HG02970 (cell line): ENCODE results near the gene TMEM213.
"Not testable (repeated sequence)": the region's sequence is repeated elsewhere in the genome, so short reads cannot be mapped to it uniquely, and the experiment has no call there.

Source experiments
- ATAC-seq: cut with Tn5 transposase; IDR thresholded peaks from one replicate; pipeline ENCODE4 v1.9.1; 2021; ENCODE audit warnings: mild to moderate bottlenecking, moderate library complexity, moderate number of reproducible peaks; ENCODE audit not compliant: unreplicated experiment, low FRiP score

TMEM213 gene

DNA sequence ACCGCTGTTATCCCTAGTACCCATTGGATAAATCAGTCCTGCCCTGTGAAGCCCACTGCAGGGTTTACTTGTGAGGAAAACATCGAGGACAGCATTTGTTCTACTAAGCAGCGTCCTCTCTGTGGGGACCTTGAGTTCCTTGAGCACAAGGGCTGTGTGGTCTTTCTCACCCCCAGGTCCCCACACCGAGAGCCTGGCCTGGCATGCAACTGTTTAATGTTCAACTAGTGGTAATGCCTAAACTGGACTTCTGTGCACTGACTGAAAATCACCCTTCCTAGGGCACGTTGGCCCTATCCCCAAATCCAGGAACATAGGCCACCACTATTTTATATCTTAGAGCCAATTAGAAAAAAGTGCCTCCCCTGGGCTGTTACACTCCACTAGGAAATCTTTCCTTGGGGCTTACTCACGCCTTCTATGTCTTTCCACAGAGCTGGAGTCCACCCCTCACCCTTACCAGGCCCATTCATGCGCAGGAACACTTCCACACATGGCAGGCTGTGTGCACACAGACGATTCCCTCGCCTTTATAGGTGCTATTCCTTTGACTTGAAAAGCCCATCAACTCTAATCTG is 1.7 kb upstream of the TMEM213 start:
- no peak for ATAC-seq

DNA sequence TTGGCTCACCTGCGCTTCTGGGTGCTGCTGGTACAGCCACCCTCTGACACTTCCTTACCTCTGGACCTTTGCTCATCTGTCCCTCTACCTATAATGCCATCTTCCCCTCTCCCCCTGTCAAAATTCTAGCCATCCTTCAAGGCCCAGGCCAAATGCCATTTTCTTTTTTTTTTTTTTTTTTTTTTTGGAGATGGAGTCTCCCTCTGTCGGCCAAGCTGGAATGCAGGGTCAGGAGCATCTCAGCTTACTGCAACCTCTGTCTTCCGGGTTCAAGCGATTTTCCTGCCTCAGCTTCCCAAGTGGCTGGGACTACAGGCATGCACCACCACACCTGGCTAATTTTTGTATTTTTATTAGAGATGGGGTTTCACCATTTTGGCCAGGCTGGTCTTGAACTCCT is 748 bp upstream of the TMEM213 start:
- not testable (repeated sequence) for ATAC-seq

DNA sequence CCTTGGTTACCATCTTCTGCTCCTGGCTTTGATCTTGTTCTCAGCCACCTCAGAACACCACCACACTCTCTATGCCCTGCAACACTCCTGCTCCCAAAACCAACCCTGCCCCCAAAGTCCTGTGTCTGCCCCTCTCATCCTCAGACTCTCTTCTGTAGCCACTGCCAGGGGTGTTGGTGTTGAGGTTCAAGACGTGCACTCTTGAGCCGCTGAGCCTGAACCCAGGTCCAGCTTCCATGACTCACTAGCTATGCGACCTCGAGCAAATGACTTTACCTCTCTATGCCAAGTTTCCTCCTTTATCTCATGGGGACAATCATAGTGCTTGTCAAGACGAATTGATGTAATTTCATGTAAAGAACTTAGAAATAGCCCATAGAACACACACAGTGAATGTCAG is 1.0 kb downstream of the TMEM213 start:
- no peak for ATAC-seq

DNA sequence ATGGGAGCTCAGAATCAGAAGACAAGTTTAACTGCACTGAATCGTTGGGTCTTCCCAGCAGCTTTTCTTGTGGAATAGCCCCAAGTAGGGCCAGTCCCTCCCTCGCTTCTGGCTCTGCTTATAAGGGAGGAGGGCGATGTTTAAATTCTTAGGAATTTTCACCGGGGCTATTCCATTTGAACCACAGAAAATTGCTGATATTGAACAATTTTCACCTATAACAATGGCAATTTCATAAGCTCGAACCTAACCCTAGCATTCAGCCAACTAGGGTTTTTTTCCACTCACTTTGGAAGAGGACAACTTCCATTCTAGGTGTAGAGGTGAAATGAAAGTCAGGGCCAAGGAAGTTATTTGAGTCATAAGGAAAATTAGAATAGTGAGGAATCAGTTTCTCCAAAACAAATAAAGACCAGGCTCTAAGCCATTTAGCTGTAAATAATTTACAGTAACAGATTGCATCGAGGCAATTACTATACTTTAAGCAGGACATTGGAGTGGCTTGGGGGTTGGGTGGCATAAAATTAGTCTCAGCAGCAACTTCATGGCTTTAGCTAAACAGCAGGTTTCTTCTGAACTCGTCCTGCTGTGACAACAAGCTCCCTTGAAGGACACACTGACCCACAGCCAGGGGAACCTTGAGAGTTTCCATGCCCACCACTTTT is 1.7 kb downstream of the TMEM213 start:
- ATAC-seq = no peak

DNA sequence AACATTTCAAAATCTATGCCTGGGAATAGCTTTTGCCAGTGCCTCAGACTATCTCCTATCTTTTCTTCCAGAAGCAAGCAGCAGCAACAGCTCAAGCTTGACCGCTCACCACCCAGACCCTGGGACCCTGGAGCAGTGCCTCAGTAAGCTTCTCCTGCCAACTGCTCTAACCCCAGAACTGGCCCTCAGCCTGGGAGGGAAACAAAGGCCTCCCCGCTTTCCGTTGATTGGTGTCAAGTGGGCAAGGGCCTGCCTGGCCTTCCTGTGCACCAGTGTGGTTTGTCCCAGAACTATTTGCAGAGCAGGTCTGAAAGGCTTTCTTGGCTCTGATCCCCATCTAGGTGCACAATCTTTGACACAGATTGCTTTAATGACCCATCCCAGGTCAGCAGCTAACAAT is 3.5 kb downstream of the TMEM213 start:
- ATAC-seq = no peak

DNA sequence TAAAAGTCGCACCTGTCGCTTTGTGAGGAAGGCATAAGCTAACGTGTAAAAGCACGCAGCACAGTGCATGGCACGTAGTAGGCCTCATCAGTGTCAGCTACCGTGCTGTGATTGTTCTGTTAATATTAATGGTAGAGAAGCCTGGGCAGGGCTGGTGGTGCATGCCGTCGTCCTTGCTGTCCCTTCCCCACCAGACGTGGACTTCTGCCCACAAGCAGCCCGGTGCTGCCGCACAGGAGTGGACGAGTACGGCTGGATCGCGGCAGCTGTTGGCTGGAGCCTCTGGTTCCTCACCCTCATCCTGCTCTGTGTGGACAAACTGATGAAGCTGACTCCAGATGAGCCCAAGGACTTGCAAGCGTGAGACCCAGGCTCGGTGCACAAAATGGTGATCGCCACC is 4.9 kb downstream of the TMEM213 start:
- ATAC-seq = no peak

DNA sequence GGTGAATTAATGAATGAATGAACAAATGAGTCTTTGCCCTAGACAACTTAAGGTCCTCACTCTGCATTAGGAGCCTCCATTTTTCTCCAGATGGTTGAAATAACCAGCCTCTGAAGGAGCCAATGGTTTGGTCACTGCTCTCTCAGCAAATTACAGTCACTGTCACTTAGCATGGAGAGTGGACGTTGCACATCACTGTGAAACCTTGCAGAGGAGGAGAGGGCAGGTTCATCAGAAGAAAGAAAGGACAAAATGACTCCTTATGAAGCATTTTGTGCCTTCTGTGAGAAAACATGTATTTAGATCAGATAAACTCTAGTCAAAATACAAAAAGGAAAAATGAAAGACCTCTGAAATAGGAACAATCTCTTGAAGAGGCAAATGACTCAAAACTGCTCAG is 6.8 kb downstream of the TMEM213 start:
- no peak for ATAC-seq

DNA sequence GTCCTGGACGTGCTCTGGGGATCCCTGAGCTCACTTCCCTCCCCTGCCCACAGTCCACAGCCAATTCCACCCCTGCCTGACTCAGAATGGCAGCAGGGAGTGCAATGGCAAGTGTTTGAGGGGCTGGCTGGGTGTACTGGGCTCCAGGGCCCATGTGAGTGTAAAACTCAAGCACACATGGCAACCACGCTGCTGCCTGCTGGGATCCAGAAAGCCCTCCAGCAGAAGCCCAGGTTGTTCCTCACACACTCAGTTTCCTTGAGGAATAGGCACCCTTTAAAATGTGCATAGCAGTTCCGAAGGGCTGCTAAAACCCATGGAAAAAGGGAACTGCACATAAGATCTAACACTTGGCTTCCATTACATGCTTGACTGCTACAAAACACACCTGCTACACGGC is 11.6 kb downstream of the TMEM213 start:
- no peak for ATAC-seq

DNA sequence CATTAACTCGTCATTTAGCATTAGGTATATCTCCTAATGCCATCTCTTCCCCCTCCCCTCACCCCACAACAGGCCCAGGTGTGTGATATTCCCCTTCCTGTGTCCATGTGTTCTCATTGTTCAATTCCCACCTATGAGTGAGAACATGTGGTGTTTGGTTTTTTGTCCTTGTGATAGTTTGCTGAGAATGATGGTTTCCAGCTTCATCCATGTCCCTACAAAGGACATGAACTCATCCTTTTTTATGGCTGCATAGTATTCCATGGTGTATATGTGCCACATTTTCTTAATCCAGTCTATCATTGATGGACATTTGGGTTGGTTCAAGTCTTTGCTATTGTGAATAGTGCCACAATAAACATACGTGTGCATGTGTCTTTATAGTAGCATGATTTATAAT is 13.5 kb downstream of the TMEM213 start:
- not testable (repeated sequence) for ATAC-seq

DNA sequence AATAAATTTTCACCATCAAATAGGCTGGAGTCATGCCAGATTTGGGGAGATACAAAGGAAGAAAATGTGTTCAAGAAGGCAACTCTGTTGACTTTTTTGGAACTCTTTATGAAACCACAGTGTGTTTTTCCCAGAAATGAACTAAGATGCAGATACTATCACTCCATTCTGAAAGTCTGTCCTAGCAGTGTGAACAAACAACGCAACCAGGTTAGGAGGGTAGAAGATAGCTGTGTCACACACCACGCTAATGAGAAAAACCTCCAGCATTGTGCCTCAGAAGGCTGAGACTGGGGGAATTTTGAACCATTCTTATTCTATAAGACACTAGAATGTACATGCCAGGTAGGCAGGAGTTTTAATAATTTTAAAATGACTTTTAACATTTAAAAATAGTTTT is 16.2 kb downstream of the TMEM213 start:
- no peak for ATAC-seq

DNA sequence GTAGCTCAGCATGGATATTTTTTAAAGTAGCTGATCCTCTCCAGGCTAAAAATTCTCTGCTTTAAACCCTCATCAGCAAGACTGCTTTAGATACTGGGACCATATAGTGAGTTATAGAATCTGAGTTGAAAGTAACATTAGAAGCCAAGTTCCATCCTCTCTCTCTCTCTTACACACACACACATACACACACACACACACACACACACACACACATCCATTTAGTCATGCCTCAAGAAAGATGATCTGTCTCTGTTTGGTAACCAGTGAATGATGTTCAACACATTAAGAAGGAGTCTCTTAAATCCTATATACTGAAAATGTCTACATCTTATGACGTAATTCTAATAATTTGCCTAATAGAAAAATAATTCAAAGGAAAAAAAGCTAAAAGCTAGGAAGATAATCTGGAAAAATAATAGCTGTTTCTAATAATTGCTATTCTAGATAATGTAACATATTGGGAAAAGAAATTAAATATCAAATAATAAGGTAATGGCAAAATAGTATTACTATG is 17.1 kb downstream of the TMEM213 start:
- ATAC-seq = no peak

DNA sequence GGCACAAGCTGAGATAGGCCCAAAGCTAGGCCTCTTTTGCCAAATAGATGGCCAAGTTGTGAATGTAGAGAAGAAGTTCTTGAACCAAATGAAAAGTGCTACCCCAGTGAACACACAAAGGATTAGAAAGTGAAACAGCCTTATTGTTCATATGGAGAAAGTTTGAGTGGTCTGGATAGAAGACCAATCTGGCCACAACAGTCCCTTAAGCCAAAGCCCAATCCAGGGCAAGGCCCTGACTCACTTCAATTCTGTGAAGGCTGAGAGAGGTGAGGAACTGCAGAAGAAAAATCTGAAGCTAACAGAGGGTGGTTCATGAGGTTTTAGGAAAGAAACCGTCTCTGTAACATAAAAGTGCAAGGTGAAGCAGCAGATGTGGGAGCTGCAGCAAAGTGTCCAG is 18.9 kb downstream of the TMEM213 start:
- no peak for ATAC-seq

DNA sequence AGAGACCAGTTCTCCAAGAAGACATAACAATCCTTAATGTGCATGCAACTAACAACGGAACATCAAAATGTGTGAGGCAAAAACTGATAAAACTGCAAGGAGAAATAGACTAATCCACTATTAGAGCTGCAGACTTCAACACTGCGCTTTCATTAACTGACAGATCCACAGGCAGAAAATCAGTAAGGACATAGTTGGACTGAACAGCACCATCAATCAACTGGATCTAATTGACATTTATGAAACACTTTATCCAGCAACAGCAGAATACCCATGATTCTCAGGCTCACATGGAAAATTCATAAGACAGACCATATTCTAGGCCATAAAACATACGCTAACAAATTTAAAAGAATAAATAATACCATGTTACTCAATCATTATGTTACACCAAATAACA is 21.8 kb downstream of the TMEM213 start:
- ATAC-seq = no peak

DNA sequence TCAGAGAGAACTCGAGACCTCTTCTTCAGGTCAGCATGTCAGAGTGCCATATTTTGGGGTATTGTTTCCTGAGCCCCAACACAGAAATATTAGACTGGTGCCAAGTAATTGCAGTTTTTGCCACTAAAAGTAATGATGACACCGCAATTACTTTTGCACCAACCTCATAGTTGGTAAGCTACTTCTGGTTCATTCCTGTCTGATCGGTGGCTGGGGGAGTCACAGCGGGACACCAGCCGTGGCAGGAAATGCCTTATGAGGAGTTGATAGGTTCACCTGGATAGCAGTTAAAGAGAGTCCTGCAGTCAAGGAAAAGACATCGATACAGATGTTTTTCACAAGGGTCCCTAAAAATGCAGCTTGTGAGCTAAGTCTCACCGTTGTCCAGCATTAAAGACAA is 24.1 kb downstream of the TMEM213 start:
- ATAC-seq = no peak

DNA sequence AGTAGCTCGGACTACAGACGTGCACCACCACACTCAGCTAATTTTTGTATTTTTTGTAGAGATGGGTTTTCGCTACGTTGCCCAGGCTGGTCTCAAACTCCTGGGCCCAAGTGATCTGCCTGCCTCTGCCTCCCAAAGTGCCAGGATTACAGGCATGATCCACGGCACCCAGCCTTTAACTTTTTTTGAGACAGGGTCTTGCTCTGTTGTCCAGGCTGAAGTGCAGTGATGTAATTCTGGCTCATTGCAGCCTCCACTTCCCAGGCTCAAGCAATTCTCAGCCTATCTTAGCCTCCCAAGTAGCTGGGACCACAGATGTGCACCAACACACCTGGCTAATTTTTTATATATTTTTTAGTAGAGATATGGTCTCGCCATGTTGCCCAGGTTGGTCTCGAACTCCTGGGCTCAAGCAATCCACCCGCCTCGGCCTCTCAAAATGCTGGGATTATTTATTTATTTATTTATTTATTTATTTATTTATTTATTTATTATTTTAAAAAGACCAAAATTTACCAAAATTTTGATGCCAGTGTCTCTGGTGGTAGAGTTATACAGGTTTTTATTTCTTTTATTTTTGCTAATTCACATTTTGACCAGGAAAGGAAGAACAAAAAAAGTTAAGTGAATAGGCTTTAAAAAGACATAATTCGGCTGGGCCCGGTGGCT is 25.2 kb downstream of the TMEM213 start:
- no peak for ATAC-seq

DNA sequence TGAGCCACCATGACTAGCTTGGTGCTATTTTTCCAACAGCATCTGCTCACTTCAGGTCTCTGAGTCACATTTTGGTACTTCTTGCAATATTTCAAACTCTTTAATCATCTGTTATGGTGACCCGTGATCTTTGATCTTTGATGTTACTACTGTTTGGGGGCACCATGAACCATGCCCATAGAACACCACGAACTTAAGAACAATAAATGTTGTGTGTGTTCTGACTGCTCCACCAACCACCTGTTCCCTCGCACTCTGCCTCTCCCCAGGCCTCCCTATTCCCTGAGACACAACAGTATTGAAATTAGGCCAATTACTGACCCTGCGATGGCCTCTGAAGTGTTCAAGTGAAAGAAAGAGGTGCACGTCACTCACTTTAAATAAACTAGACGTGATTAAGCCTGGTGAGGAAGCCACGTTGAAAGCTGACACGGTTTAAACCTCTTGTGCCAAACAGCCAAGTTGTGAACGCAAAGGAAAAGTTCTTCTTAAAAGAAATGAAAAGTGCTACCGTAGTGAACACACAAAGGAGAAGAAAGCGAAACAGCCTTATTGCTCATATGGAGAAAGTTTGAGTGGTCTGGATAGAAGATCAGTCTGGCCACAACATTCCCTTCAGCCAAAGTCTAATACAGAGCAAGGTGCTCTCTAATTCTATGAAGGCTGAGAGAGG is 27.4 kb downstream of the TMEM213 start:
- no peak for ATAC-seq

DNA sequence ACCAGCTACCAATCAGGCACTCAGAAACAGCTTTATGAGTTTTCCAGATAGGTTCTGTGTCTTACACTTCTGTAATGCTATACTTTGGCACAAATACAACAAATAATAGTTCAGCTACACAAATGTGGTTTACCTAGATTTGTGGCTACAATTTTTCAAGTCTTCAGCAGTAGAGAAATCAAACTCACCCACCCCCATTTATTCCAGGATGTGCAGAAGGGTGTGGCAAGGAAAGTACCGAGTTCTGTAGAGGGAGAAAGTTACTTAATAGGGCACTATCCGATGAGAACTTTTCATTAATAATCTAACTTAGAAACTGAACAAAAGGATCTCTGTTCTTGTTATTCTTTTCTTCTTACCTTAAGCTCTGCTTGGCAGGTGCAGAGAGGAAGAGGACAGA is 30.5 kb downstream of the TMEM213 start:
- ATAC-seq = no peak

DNA sequence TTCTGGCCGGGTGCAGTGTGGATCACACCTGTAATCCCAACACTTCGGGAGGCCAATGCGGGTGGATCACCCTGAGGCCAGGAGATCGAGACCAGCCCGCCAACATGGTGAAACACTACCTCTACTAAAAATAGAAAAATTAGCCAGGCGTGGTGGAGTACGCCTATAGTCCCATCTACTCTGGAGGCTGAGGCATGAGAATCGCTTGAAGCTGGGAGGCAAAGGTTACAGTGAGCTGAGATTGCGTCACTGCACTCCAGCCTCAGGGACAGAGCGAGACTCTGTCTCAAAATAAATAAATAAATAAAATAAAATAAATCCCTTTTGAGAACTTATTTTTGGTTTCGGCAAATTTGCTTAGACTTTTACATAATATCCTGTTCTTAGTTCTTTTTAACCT is 31.5 kb downstream of the TMEM213 start:
- ATAC-seq = no peak

DNA sequence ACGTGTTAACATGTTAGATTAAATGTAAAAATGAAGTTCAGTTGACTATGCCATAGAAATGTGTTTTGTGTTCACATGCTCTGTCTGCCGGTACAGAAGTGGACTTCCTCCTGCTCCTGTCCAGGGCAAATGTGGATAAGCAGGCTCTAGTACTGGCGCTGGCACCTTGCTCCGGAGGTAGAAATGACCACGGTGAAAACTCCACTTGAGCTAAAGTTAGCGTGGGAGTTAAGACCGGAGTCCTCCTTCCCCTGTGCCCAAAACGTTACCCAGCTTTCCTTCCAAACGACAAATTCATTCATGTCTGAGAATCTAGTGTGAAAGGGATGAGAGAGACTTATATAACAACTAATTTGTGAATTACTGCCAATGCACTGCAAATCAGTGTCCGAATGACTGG is 35.2 kb downstream of the TMEM213 start:
- no peak for ATAC-seq

DNA sequence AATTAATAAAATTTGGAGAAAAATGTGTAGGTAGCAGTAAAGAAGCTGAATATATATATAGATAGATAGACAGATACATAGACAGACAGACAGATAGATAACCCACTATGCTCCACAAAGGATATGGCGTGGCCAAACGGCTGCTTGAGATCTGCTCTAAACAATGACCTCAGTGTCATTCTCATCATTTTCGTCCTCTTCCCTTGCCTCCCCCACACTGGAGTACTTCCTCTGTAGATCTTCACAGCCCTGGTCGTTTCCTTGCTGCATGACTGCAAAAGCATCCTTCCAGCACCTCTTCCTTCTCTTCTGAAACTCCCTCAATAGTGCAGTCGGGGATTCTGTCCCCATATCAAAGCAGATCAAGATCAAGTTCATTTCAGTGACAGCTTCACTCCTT is 35.8 kb downstream of the TMEM213 start:
- ATAC-seq = no peak

DNA sequence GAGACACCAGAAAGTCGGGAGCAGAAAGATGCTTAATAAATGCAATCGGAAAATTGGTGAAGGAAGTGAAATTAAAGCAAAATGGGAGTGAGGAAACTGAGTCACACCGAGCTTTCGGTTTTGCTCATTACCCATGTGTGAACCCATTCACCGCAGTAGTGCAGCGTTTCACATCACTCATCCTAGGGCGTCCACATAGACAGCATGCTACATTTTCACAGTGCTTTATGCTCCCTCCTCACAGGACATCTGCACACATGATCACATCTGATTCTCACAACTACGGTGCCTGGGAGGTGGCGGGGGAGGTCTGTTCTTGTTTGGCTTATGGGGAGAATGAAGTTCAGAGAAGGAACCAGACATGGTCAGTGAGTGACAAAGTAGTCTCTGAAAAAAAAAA is 36.8 kb downstream of the TMEM213 start:
- no peak for ATAC-seq
